ENCODE results near the gene XXYLT1. TPM values are rescaled to one million over a fixed set of nuclear protein-coding genes. Genes with fewer than 3 reads are reported as not detected.

XXYLT1 gene
- total RNA-seq, 4 donors from 2014 or later: 9.7 to 30.1 (median 17.7) TPM

DNA sequence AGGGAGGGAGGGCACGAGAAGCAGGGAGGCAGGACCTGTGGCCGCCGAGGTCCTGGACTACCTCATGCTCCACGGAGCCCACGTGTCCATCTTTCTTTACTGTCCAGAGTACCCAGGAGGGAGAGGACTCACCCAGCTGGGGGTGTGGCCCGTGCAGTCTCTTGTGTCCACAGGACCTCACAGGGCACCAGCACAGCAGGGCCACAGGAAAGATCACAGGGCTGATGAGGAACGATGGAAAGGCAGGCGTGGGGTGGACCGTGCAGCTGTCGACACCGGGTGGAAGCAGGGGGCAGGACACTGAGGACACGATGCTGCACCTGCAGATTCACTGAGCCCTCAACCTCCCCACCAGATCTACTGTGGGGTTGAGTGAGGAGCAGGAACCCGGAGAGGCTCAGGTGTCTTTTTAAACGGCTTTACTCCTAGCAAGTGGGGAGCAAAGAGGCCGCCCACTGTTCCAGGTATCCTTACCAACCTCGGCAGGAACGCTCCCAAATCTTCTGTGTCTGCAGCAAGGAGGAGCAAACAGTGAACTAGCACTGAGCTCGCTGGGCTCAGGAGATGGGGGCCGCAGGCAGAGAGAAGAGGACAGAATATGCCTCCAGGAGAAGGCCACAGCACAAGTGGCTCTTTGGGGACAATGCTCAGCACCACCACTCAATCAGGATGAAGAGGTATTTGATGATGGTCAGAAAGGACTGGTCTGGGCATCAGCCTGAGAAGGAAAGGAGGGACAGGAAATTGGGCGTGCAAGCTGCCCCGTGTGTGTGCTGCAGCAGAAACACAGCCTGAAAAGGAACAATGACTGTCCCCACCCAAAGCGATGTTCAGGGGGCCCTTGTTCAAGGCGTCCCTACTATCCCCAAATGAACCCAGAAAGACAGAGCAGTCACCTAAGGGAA lies 198.8 kb downstream of the XXYLT1 start:
- intact Hi-C loops (cut with DNase I; ENCODE audit: low total_unique reads): no loop called here
- H3K4me3 ChIP-seq (ENCODE audit: low read depth, poor library complexity, severe bottlenecking): no peak overlapping the region
- DNase-seq (ENCODE audit: low spot score in 2 of 2): peak in 1 of 2 donors; percentile 49
- WGBS, 2 donors: 89 to 91% methylated on average over 23 of the region's 23 CpGs
- no peak for TF ChIP-seq POLR2A (IDR thresholded peaks at IDR 0.05)
- TF ChIP-seq, protein P1, sequence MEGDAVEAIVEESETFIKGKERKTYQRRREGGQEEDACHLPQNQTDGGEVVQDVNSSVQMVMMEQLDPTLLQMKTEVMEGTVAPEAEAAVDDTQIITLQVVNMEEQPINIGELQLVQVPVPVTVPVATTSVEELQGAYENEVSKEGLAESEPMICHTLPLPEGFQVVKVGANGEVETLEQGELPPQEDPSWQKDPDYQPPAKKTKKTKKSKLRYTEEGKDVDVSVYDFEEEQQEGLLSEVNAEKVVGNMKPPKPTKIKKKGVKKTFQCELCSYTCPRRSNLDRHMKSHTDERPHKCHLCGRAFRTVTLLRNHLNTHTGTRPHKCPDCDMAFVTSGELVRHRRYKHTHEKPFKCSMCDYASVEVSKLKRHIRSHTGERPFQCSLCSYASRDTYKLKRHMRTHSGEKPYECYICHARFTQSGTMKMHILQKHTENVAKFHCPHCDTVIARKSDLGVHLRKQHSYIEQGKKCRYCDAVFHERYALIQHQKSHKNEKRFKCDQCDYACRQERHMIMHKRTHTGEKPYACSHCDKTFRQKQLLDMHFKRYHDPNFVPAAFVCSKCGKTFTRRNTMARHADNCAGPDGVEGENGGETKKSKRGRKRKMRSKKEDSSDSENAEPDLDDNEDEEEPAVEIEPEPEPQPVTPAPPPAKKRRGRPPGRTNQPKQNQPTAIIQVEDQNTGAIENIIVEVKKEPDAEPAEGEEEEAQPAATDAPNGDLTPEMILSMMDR (IDR thresholded peaks at IDR 0.05): no peak

DNA sequence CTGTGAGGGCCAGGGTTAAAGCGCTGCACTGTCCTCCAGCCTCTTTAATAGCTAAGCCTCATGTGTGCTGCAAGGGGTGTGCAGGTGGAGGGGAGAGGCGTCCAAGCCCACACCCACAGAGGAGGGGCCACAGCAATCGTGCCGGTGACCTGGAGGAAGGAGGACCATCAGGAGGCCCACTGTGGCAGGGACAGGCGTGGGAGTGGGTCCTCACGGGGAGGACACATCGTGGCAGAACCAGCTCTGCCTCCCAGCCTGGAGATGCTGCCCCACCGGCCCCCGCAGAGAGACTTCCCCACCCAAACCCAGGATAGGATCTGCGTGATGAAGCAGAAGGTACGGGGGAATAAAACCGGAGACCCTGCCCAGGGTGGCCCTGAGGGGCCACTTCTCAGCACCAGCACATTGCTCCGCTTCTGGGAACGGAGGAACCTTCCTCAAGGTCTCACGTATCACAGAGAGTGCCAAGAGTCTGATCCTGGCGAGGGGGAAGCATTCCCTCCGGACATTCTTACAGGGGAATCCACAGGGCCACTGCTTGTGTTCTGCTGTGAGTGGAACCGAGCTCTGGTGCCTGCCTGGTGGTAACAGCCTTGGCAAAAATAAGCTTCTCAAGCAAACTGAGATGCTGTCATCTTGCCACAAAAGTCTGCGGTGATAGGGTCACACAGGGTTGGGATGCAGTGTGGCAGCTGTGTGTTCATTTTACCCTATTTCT lies 199.8 kb downstream of the XXYLT1 start:
- intact Hi-C loops (cut with DNase I; ENCODE audit: low total_unique reads): no loop called here
- WGBS, 2 donors: 94 to 95% methylated on average over 19 of the region's 19 CpGs
- DNase-seq (ENCODE audit: low spot score in 2 of 2): peak in 1 of 2 donors; percentile 81
- no peak overlapping the region for H3K4me3 ChIP-seq (ENCODE audit: low read depth, poor library complexity, severe bottlenecking)
- TF ChIP-seq, protein P1 (IDR thresholded peaks at IDR 0.05): no peak
- TF ChIP-seq POLR2A (IDR thresholded peaks at IDR 0.05): no peak

DNA sequence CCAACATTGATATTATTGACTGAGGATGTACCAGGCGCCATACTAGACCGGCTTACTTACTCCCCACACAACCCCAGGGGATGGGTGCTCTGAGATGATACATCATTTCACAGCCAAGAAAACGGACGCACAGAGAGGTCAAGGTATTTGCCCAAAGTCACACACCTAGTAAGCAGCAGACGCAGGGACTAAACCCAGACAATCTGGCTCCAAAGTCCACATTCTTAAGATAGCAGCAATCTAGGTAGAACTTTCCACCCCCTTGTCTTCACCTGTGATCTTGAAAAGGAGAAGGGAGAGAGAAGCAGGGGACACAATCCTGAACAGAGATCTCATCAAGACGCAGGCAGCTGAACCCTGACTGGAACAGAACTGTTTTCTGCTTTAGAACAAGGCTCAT lies 200.6 kb downstream of the XXYLT1 start:
- no peak for TF ChIP-seq POLR2A (IDR thresholded peaks at IDR 0.05)
- TF ChIP-seq, protein P1 (IDR thresholded peaks at IDR 0.05): no peak
- intact Hi-C loops (cut with DNase I; ENCODE audit: low total_unique reads): no loop called here
- WGBS, 2 donors: 93% methylated on average over 6 of the region's 6 CpGs
- DNase-seq (ENCODE audit: low spot score in 2 of 2): no peak
- H3K4me3 ChIP-seq (ENCODE audit: low read depth, poor library complexity, severe bottlenecking): no peak overlapping the region

DNA sequence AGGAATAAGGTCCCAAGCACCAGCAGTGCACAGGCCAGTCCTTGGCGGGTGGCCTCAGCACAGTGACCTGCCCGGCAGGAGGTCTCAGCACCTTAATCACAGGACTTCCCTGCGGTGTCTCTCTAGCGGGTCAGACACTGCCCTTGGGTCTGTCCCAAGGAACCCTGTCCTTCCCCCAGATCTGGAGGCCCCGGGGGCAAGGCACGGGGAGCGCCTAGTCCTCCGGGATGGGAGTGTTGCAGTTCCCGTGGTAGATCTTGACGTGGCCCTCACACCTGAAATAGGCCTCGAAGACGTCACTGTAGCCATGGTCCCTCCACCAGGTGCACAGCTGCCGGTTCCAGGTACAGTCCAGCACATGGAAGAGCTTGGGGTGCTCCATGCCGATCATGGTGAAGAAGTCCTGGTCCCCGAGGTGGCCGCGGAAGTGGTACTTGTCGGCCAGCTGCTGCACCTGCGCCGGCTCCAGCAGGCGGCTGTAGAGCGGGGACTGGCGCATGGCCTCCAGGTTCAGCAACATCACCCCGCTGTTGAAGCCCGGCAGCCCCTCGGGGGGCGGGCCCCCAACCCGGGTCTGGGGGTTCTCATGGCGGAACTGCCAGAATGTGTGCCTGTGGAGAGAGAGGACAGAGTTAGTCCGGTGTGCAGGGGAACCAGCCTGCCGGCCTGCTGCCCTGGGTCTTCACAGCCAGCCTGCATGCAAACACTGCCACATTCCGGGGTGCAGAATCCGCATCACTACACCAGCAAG lies 201.3 kb downstream of the XXYLT1 start:
- no peak overlapping the region for H3K4me3 ChIP-seq (ENCODE audit: low read depth, poor library complexity, severe bottlenecking)
- peak in 1 of 2 donors; percentile 72 for DNase-seq (ENCODE audit: low spot score in 2 of 2)
- WGBS, 2 donors: 95 to 96% methylated on average over 31 of the region's 33 CpGs
- intact Hi-C loops (cut with DNase I; ENCODE audit: low total_unique reads): no loop called here
- no peak for TF ChIP-seq POLR2A (IDR thresholded peaks at IDR 0.05)
- TF ChIP-seq, protein P1 (IDR thresholded peaks at IDR 0.05): no peak
